HG02852 (cell line): ENCODE data around the gene ADAP2.
"Not testable (repeated sequence)": the region's sequence is repeated elsewhere in the genome, so short reads cannot be mapped to it uniquely, and the experiment has no call there.

Experiments used
- ATAC-seq: cut with Tn5 transposase; IDR thresholded peaks from one replicate; pipeline ENCODE4 v1.9.1; 2021; ENCODE audit warnings: mild to moderate bottlenecking, moderate library complexity; ENCODE audit not compliant: unreplicated experiment

Gene ADAP2

DNA sequence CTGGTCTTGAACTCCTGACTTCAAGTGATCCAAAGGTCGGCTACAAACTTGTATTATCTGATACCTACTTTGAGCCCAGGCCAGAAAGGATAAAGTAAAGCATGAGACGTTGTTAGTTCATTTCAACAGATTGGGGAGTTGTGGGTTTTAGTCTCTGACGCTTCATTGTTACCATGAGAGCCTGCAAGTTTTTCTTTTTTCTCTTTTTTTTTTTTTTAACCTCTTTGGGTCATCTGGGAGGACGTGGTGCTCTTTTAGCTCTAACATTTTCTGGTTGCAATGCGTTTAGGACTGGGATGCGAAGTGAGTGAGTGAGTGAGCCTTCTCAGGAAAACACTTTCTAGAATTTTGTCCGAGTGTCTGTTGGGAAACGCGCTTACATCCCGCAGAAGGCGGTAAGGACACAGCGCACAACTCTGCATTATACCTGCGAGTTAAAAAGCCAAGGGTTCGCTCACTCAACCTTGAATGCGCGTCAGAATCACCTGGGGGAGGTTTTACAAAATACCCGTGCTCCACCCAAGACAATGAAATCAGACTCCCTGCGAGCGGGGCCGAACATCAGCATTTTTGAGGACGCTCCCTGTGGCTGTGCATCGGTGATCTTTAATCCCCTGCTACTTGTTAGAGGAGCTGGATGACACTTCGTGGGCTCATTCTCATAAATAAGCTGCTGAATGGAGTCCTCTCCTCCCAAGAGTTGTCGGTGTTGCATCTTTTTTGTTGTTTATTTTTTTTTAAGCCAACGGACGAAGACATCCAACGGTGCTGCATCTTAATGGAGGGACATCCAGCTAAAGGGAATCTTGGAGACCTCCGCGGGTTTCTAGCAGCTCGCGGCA is 48.5 kb downstream of the ADAP2 start:
- no peak for ATAC-seq

DNA sequence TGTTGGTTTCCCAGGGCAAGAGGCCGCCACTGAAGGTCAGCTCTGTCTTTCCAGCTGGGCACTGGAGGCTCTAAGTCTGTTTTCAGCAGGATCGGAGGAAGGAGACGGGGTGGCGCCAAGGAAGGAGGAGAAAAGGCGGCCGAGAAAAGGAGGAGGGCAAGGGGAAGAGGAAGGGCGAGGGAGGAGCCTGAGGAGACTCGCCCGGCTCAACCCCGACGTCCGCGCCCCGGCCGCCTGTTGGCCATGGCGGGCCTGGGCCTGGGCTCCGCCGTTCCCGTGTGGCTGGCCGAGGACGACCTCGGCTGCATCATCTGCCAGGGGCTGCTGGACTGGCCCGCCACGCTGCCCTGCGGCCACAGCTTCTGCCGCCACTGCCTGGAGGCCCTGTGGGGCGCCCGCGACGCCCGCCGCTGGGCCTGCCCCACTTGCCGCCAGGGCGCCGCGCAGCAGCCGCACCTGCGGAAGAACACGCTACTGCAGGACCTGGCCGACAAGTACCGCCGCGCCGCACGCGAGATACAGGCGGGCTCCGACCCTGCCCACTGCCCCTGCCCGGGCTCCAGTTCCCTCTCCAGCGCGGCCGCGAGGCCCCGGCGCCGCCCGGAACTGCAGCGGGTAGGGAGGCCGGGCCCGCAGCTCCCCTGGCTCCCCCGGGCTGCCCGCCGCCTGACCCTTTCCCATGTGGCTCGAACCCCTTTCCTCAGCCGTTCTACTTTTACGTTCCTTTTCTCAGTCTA is 49.3 kb downstream of the ADAP2 start, which contains the start of gene RNF135:
Gene RNF135 (plus strand): TSS at position 209 of the 737 bp plus-strand sequence. CDS start 35 bp downstream, at position 244.
- peak; percentile 59 for ATAC-seq

DNA sequence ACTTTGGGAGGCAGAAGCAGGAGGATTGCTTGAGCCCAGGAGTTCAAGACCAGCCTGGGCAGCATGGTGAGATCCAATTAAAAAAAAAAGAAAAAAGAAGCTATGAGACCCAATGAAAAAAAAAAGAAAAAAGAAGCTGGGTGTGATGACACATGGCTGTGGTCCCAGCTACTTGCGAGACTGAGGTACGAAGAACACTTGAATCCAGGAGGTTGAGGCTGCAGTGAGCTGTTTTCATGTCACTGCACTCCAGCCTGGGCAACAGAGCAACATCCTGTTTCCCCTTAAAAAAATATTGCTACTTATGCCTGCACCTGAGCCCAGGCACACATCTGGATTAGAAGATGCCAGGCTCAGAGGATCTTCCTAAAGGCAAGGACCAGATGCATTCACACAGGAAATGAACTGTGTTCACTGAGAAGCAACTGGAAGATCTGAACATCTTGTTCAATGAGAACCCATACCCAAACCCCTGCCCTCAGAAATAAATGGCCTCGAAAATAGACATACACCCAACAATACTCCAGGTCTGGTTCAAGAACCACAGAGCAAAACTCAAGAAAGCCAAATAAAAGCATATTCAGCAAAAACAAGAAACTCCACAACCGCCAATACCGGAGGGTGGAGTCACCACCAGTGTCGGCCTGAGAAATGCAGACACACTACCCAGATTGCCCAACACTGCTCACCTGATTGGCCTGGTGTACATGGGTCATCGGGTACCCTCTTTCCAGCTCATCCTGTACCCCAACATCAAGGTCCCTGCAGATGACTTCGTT is 53.5 kb downstream of the ADAP2 start:
- ATAC-seq = no peak

DNA sequence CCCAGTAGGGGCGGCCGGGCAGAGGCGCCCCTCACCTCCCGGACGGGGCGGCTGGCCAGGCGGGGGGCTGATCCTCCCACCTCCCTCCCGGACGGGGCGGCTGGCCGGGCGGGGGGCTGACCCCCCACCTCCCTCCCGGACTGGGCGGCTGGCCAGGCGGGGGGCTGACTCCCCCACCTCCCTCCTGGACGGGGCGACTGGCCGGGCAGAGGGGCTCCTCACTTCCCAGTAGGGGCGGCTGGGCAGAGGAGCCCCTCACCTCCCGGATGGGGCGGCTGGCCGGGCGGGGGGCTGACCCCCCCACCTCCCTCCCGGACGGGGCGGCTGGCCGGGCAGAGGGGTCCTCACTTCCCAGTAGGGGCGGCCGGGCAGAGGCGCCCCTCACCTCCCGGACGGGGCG is 58.2 kb downstream of the ADAP2 start:
- ATAC-seq = not testable (repeated sequence)

DNA sequence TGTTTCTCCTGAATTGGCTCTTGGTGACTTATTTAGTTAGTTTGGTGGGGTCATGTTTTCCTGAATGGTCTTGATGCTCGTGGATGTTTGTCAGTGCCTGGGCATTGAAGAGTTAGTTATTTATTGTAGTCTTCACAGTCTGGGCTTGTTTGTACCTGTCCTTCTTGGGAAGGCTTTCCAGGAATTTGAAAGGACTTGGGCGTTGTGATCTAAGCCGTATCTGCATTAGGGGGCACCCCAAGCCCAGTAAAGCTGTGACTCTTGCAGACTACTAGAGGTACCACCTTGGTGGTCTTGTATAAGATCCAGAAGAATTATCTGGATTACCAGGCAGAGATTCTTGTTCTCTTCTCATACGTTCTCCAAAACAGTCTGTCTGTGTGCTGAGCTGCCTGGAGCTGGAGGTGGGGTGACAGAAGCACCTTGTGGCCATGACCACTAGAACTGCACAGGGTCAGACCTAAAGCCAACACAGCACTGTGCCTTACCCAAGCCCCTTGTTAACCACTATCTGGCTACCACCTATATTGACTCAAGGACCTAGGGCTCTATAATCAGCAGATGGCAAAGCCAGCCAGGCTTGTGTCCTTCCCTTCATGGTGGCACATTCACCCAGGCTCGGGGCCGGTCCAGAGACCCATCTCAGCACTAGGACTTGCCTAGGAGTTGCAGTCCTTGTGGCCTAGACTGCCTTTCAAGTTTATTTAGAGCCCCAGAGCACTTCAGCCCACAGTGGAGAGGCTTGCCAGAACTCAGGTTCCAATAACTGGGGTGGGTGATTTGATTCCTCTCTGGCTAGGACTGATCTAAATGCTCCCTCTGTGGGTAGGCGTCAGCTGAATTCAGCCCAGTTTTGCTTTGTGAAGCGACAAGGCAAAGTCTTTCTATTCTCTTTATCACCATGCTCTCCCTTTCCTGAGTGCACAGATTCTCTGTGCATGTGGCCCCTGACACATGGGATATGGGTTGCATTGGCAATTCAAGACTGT is 60.1 kb downstream of the ADAP2 start:
- ATAC-seq = no peak

DNA sequence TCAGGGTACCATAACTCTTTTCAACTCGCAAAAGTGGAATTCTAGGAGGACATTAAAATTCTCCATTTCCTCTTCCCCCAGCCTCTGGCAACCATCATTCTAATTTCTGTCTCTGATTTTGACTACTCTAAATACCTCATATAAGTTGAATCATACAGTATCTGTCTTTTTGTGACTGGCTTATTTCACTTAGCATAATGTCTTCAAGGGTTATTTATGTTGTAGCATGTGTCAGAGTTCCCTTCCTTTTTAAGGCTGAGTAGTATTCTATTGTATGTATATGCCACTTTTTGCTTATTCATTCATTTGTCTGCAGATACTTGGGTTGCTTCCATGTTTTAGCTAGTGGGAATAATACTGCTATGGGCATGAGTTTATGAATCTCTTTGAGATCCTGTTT is 61.1 kb downstream of the ADAP2 start:
- ATAC-seq = no peak

DNA sequence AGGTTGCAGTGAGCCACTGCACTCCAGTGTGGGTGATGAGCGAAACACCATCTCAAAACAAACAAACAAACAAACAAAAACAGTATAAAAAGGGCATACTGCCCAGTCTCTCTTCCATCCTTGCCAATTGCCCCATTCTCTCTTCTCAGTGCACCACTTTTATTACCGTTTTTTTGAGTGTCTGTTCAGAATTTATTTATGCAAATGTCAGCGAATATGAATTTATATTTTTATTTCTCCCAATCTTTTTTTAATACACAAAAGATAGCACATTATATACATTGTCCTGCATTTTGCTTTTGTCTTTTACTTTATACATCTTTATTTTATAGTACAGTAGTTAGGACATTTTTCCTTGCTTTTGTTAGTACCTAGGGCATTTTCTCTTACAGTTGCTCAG is 68.7 kb downstream of the ADAP2 start:
- ATAC-seq = no peak

DNA sequence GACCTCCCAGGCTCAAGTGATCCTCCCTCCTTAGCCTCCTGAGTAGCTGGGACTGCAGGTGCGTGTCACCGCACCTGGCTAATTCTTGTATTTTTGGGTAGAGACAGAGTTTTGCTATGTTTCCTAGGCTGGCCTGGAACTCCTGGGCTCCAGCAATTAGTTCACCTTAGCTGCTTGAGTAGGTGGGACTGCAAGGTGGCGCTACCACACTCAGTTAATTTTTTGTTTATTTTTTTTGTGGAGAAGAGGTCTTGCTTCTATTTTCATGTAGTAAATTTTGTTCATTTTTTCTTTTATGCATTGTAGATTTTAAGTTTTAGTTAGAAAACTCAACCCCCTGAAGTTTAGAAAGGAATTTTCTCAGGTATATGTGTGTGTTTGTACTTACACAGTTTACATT is 70.8 kb downstream of the ADAP2 start:
- no peak for ATAC-seq

DNA sequence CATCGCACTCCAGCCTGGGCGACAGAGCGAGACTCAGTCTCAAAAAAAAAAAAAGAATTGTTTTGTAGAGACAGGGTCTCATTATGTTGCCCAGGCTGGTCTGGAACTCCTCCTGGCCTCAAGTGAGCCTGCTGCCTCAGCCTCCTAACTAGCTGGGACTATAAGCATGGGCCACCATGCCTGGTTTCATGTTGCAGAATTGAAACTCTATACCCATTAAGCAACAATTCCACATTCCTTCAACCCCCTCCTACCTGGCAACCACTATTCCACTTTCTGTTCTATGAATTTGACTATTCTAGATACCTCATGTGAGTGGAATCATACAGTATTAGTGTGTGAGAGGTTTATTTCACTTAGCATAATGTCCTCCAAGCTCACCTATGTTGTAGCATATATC is 73.6 kb downstream of the ADAP2 start:
- no peak for ATAC-seq

DNA sequence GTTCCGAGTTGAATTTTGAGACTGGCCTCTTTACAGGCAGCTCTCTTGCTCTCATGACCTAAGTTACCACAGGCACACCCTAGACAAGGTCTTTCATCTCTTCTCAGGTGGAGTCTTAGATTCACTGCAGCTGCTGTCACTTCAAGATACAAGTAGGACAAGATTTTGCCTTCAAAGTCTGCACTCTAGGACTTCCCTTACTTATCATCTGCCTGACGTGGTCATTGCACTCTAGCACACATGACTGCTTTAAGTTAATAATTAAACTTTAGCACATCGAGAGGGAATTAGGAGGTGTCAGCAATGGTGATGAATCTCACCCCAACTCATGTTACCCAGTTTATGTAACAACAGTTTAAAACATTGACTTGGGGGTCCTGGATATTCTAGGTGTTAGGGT is 74.7 kb downstream of the ADAP2 start:
- no peak for ATAC-seq

DNA sequence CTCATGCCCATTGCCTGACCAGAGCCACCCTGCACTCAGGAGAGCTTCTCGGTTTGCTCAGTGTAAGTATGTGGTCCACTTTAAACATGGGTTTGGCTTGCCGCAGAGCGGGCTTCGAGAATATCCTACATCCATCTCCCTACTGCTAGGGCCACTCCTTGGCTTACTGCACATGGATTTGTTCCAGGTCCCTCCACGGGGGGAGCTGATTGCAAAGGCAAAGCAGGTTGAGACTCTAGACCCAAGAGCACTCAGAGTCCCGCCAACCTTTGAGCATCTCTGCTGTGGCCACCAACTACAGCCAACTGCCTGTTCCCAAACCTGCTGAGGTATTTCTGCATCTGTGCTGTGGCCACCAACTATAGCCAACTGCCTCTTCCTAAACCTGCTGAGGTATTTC is 75.5 kb downstream of the ADAP2 start:
- no peak for ATAC-seq

DNA sequence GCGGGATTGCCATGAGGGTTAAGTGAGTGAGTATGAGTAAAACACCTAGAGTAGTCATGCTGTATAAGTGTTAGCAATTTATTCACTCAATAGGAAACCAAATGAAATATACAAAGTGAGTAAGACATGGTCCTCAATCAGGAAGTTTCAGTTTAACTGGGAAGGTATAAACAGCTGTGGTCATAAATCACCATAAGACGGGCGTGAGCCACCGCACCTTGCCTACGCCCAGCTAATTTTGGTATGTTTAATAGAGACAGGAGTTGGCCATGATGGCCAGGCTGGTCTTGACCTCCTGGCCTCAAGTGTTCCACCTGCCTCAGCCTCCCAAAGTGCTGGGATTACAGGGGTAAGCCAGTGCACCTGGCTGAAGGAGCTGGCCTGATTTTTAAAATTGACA is 76.1 kb downstream of the ADAP2 start:
- ATAC-seq = no peak

DNA sequence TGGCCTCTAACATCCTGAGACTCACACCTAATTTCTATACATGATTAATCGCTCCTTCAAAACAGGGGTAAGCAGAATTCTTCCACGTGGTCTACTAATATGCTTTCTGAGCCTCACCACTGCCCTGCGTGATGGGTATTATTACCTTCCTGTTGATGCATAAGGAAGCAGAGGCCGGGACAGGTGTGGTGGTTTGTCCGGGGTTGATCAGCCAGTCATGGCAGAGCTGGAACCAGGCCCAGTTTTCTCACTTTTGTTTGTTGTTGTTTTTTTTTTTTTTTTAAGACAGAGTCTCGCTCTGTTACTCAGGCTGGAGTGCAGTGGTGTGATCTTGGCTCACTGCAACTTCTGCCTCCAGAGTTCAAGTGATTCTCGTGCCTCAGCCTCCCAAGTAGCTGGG is 80.3 kb downstream of the ADAP2 start:
- ATAC-seq = no peak

DNA sequence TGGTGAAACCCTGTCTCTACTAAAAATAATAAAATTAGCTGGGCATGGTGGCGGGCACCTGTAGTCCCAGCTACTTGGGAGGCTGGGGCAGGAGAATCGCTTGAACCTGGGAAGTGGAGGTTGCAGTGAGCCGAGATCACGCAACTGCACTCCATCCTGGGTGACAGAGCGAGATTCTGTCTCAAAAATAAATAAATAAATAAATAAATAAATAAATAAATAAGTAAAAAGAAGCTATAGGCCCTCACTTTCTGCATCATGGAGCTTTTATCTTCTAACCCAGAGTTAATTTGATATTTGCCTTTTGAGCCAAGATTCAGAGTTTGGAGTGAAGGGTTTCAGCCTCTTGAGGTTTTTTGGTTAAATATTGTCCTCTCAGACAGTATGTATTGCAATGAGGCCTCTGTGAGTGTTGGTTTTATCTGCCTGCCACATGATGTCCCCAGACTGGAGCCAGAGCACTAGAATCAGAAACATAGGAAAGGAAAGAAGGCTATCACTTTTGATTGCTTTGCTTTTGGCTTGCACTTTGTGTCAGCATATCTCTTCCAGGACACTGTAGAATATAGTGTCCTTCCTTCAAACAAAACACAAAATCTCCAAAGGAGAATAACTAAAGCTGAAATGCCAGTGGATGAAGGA is 81.6 kb downstream of the ADAP2 start:
- no peak for ATAC-seq

DNA sequence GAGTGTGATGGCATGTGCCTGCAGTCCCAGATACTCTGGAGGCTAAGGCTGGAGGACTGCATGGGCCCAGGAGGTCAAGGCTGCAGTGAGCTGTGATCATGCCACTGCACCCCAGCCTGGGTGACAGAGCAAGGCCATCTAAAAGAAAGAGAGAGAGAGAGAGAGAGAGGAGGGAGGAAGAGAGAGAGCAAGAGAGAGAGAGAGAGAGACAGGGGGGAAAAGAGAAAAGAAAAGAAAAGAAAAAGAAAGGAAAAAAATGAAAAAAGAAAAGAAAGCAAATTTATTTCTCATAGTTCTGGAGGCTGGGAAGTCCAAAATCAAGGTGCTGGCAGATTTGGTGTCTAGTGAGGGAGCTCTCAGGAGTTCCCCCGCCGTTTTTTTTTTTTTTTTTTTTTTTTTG is 82.4 kb downstream of the ADAP2 start:
- ATAC-seq = no peak

DNA sequence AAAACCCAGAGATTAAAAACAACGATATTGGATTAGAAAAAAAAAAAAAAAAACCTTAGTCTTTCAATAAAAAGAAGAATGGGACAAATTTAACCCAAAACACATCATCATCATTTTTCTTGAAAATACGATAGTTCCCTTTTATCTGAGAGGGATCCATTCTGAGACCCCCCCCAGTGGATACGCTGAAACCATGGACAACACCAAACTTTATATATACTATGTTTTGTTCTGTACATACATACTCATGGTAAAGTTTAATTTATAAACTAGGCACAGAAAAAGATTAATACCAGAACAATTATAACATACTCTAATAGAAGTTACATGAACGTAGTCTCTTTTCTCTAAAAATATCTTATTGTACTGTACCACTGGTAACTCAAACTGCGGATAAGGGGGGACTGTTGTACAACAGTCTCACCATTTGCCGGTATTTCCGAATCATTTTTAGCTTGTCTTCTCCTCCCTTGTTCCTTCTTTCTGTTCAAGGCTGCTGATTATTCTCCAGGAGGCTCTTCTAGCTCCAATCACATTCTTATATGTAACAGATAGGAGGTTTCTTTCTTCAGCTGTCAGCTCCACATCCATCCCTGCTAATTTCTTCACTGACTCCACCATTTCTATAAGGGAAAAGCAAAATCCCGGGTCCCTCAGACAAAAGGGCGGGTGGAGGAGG is 86.1 kb downstream of the ADAP2 start:
- no peak for ATAC-seq

DNA sequence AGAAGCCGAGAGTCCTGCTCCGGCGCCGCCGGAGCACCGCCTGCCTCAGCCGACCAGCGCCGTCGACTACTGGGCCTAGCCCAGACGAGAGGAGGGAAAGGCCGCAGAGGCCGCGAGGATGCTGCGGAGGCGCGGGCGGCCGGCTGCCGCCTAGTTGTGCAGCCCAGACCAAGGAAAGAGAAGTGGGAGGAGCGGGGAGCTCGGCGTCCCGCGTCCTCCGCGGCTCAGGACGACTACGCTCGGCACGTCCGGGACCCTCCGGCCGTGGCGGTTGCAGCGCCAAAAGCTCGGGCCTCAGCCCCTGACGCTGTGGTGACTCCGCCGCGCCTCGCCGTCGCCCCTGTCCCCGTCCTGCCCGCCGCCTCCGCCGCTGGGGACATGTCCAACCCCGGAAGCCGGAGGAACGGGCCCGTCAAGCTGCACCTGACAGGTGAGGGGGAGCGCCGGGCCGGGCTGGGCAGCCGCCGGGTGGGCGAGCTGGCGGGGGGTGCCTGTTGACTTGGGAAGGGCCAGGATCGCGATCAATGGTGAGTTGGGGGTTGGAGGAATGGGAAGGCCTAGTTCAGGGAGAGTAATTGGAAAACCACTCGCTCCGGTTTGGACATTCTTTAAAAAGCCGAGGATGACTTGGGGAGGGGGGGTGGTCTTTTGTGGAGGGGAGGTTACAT is 86.8 kb downstream of the ADAP2 start:
- ATAC-seq = no peak
